H1 (cell line): Measurements from ENCODE around the gene ARHGEF28. TPM values are rescaled to one million over a fixed set of nuclear protein-coding genes. Genes with fewer than 3 reads are reported as not detected.

ENCODE experiments used
- CTCF ChIA-PET: fragments of 300-600 bp; sonication (Branson Sonifier 250); formaldehyde crosslinking; loops from one replicate; lab custom pipeline; 2021; ENCODE audit not compliant: partially characterized antibody; lab: Charles Lee
- POLR2A ChIA-PET: fragments of 300-600 bp; sonication (Branson Sonifier 250); formaldehyde crosslinking; loops from one replicate; lab custom pipeline; 2021; ENCODE audit warnings: inconsistent platforms; ENCODE audit not compliant: partially characterized antibody; lab: Charles Lee
- DNase-seq, 2 experiments: peaks; one replicate each; pipeline versions ENCODE4 v3.0.0 to v3.0.0-alpha.2; 2010 to 2022; ENCODE audit warnings: low spot score in 2 of 2, low read depth in 1 of 2, mixed read lengths in 1 of 2
- FAIRE-seq: peaks from 2 replicates; lab custom pipeline; 2011; peaks lifted over from hg19 to GRCh38; lab: Jason Lieb, UNC
- H2AFZ ChIP-seq: 2 replicates; pipeline ENCODE4 v1.8.1; 2012; ENCODE audit warnings: low read length, inconsistent platforms
- H2AK5ac ChIP-seq: 2 replicates; pipeline ENCODE4 v1.6.1; 2013; ENCODE audit warnings: low read depth, low read length
- H2BK120ac ChIP-seq: replicated peaks from 2 replicates; pipeline ENCODE3; 2013; ENCODE audit warnings: low read depth, low read length, inconsistent platforms
- H2BK12ac ChIP-seq: 2 replicates; pipeline ENCODE4 v1.6.1; 2013; ENCODE audit warnings: low read depth, low read length
- H2BK15ac ChIP-seq: 2 replicates; pipeline ENCODE4 v1.6.1; 2013; ENCODE audit warnings: low read length
- H2BK20ac ChIP-seq: 2 replicates; pipeline ENCODE4 v1.6.1; 2013; ENCODE audit warnings: low read length
- H2BK5ac ChIP-seq: 2 replicates; pipeline ENCODE4 v1.6.1; 2013; ENCODE audit warnings: low read depth, low read length
- H3K14ac ChIP-seq: 2 replicates; pipeline ENCODE4 v1.6.1; 2013; ENCODE audit warnings: inconsistent platforms; ENCODE audit not compliant: insufficient read length
- H3K18ac ChIP-seq: 2 replicates; pipeline ENCODE4 v1.6.1; 2013; ENCODE audit warnings: low read length; ENCODE audit errors: extremely low read depth
- H3K23ac ChIP-seq: 2 replicates; pipeline ENCODE4 v1.6.1; 2013; ENCODE audit warnings: inconsistent platforms; ENCODE audit not compliant: insufficient read length
- H3K23me2 ChIP-seq: 2 replicates; pipeline ENCODE4 v1.6.1; 2013; ENCODE audit warnings: low read depth, low read length
- H3K27ac ChIP-seq: 2 replicates; pipeline ENCODE4 v1.6.1; 2011; ENCODE audit warnings: low read depth, low read length, inconsistent platforms
- H3K27me3 ChIP-seq, 4 experiments: replicated peaks in 1 of 4; 1 replicate in 1 of 4; 2 replicates in 3 of 4; pipeline versions ENCODE4 v1.6.1 to v1.8.1; 2011 to 2013; ENCODE audit warnings: low read length in 3 of 4, mild to moderate bottlenecking in 3 of 4, inconsistent platforms in 2 of 4, mixed read lengths in 2 of 4, moderate library complexity in 1 of 4; ENCODE audit not compliant: control insufficient read depth in 3 of 4, insufficient read depth in 3 of 4; ENCODE audit errors: extremely low read depth in 1 of 4
- H3K36me3 ChIP-seq, 4 experiments: 2 replicates each; pipeline versions ENCODE4 v1.6.1 to v1.8.1; 2011 to 2013; ENCODE audit warnings: mild to moderate bottlenecking in 4 of 4, low read length in 3 of 4, moderate library complexity in 2 of 4, control low read depth in 1 of 4, inconsistent platforms in 1 of 4; ENCODE audit not compliant: insufficient read depth in 4 of 4, control insufficient read depth in 2 of 4
- H3K4ac ChIP-seq: replicated peaks from 2 replicates; pipeline ENCODE3; 2013; ENCODE audit warnings: low read length, low read depth, mixed read lengths, inconsistent platforms; ENCODE audit not compliant: insufficient read length
- H3K4me1 ChIP-seq, 4 experiments: replicated peaks in 1 of 4; 1 replicate in 1 of 4; 2 replicates in 3 of 4; pipeline versions ENCODE4 v1.6.1 to v1.8.1; 2011 to 2013; ENCODE audit warnings: low read length in 3 of 4, inconsistent platforms in 2 of 4, mixed read lengths in 1 of 4; ENCODE audit not compliant: insufficient read depth in 4 of 4, control insufficient read depth in 3 of 4
- H3K4me2 ChIP-seq, 2 experiments: 2 replicates each; pipeline versions ENCODE4 v1.6.1 to v1.8.1; 2011 to 2013; ENCODE audit warnings: low read depth in 2 of 2, low read length in 2 of 2, control low read depth in 1 of 2, inconsistent platforms in 1 of 2, mild to moderate bottlenecking in 1 of 2; ENCODE audit not compliant: insufficient read depth in 1 of 2
- H3K4me3 ChIP-seq, 4 experiments: fragments of 200-600, 300-600 bp in 1 of 4; sonication (generic), shearing (Covaris generic), sonication (Bioruptor Twin) in 1 of 4; 2 replicates each; pipeline versions ENCODE4 v1.5.1 to v1.8.1; 2011 to 2016; ENCODE audit warnings: low read length in 4 of 4, low read depth in 3 of 4, control low read depth in 2 of 4, inconsistent platforms in 2 of 4, mild to moderate bottlenecking in 2 of 4, mixed read lengths in 1 of 4, moderate library complexity in 1 of 4; ENCODE audit not compliant: insufficient read depth in 2 of 4; ENCODE audit errors: extremely low read depth in 1 of 4
- H3K56ac ChIP-seq: replicated peaks from 2 replicates; pipeline ENCODE3; 2013; ENCODE audit warnings: low read depth, mild to moderate bottlenecking, mixed read lengths, low read length, inconsistent platforms; ENCODE audit not compliant: insufficient read length
- H3K79me1 ChIP-seq: 2 replicates; pipeline ENCODE4 v1.6.1; 2013; ENCODE audit warnings: low read depth, low read length, control low read depth
- H3K79me2 ChIP-seq, 2 experiments: 2 replicates each; pipeline versions ENCODE4 v1.6.1 to v1.8.1; 2012 to 2013; ENCODE audit warnings: low read length in 2 of 2, mild to moderate bottlenecking in 2 of 2, inconsistent platforms in 1 of 2; ENCODE audit not compliant: insufficient read depth in 2 of 2, control insufficient read depth in 1 of 2
- H3K9ac ChIP-seq, 4 experiments: replicated peaks in 1 of 4; 1 replicate in 1 of 4; 2 replicates in 3 of 4; pipeline versions ENCODE4 v1.6.1 to v1.8.1; 2011 to 2013; ENCODE audit warnings: low read depth in 3 of 4, low read length in 3 of 4, control low read depth in 2 of 4, mild to moderate bottlenecking in 2 of 4, moderate library complexity in 2 of 4, inconsistent platforms in 1 of 4; ENCODE audit errors: extremely low read depth in 1 of 4
- H3K9me3 ChIP-seq, 2 experiments: 2 replicates each; pipeline versions ENCODE4 v1.6.1 to v1.8.1; 2012 to 2013; ENCODE audit warnings: mild to moderate bottlenecking in 2 of 2, moderate library complexity in 2 of 2, control low read depth in 1 of 2, inconsistent platforms in 1 of 2, low read depth in 1 of 2, low read length in 1 of 2, mixed read lengths in 1 of 2; ENCODE audit not compliant: insufficient read depth in 2 of 2
- H4K20me1 ChIP-seq, 2 experiments: replicated peaks in 1 of 2; 2 replicates each; pipeline versions ENCODE3 to v1.8.1; 2011 to 2013; ENCODE audit warnings: inconsistent platforms in 2 of 2, low read length in 2 of 2, mild to moderate bottlenecking in 1 of 2; ENCODE audit not compliant: insufficient read depth in 2 of 2, control insufficient read depth in 1 of 2
- H4K5ac ChIP-seq: 2 replicates; pipeline ENCODE4 v1.6.1; 2013; ENCODE audit warnings: low read length, low read depth, mixed read lengths, inconsistent platforms; ENCODE audit not compliant: insufficient read length
- H4K8ac ChIP-seq: 2 replicates; pipeline ENCODE4 v1.8.0; 2013; ENCODE audit warnings: mild to moderate bottlenecking, moderate library complexity, low read length, inconsistent platforms; ENCODE audit not compliant: insufficient read depth; ENCODE audit errors: extremely low read depth
- H4K91ac ChIP-seq: replicated peaks from 2 replicates; pipeline ENCODE3; 2013; ENCODE audit warnings: low read length, mixed read lengths, inconsistent platforms; ENCODE audit not compliant: insufficient read length
- CTBP2 ChIP-seq: IDR thresholded peaks from 2 replicates; pipeline ENCODE4 v1.7.0; 2011; ENCODE audit warnings: borderline replicate concordance, mild to moderate bottlenecking, moderate library complexity, mixed read lengths, low read length; ENCODE audit not compliant: insufficient read depth, insufficient read length
- GTF2F1 ChIP-seq: IDR thresholded peaks from 2 replicates; pipeline ENCODE4 v1.6.1; 2012; ENCODE audit warnings: low read depth, low read length, improper control_type of control experiment, borderline replicate concordance
- HDAC2 ChIP-seq, 2 experiments: fragments of 300-600 bp in 1 of 2; sonication (generic) in 1 of 2; IDR thresholded peaks; 2 replicates each; pipeline ENCODE4 v1.6.1; 2011 to 2012; ENCODE audit warnings: low read depth in 2 of 2, low read length in 2 of 2, mild to moderate bottlenecking in 2 of 2, moderate library complexity in 2 of 2, borderline replicate concordance in 1 of 2, inconsistent platforms in 1 of 2
- JUN ChIP-seq: IDR thresholded peaks from 2 replicates; pipeline ENCODE4 v1.6.1; 2011; ENCODE audit warnings: low read depth, mild to moderate bottlenecking, improper control_type of control experiment, low read length
- KDM5A ChIP-seq: fragments of 200-600 bp; IDR thresholded peaks from 2 replicates; pipeline ENCODE4 v1.7.1; 2012; ENCODE audit warnings: mild to moderate bottlenecking, low read length, inconsistent platforms, mixed read lengths
- RFX5 ChIP-seq: IDR thresholded peaks from 2 replicates; pipeline ENCODE4 v1.6.1; 2011; ENCODE audit warnings: low read depth, low read length, improper control_type of control experiment, borderline replicate concordance
- SP2 ChIP-seq: IDR thresholded peaks from 2 replicates; pipeline ENCODE4 v1.6.1; 2012; ENCODE audit warnings: mild to moderate bottlenecking, low read length, inconsistent platforms
- TBP ChIP-seq: IDR thresholded peaks from 2 replicates; pipeline ENCODE4 v1.6.1; 2011; ENCODE audit warnings: low read depth, low read length, improper control_type of control experiment
- WGBS, 2 experiments: shearing (Covaris generic) in 1 of 2; methylation state at CpG; one replicate each; pipeline versions ENCODE4 v1.1.6 to v1.1.7; 2013 to 2015; ENCODE audit warnings: low lambda C conversion rate in 2 of 2, mixed read lengths in 2 of 2, inconsistent platforms in 1 of 2, low coverage in 1 of 2, missing lambda C conversion rate in 1 of 2; ENCODE audit not compliant: insufficient replicate concordance in 2 of 2, insufficient coverage in 1 of 2, insufficient read length in 1 of 2; ENCODE audit errors: extremely low coverage in 1 of 2, missing lambda C conversion rate in 1 of 2; 5-methylcytosine and 5-hydroxymethylcytosine counted together
- polyA plus RNA-seq, 7 experiments: library from polyadenylated mRNA; depleted of rRNA in 3 of 7; stranded (reverse) in 5 of 7; unstranded in 2 of 7; fragments of >200 nt in 5 of 7; fragments of 200-250 nt in 2 of 7; gene quantifications; 1 replicate in 5 of 7; 2 replicates in 1 of 7; 4 replicates in 1 of 7; pipeline versions ENCODE4 v1.2.1 to v1.2.3, GENCODE V29; 2011 to 2013; ENCODE audit warnings: missing spikeins in 2 of 7, mixed read lengths in 2 of 7
- total RNA-seq: library from RNA; stranded (reverse); fragmentation: NEBNext Ultra II Directional; extraction: Animal tissue kit (Norgen Biotek cat#: 25700); gene quantifications from 2 replicates; pipeline ENCODE4 v1.2.1, GENCODE V29; 2021
- TF ChIP-seq, protein P1 (sequence below), 3 experiments: IDR thresholded peaks; 1 replicate in 2 of 3; 2 replicates in 1 of 3; pipeline versions ENCODE4 v1.5.1 to v1.6.1; 2011; ENCODE audit warnings: low read length in 3 of 3, mild to moderate bottlenecking in 3 of 3, inconsistent platforms in 2 of 3, low read depth in 1 of 3, moderate library complexity in 1 of 3; ENCODE audit not compliant: insufficient read depth in 1 of 3; ENCODE audit errors: control extremely low read depth in 1 of 3

The ARHGEF28 gene
- total and polyA plus RNA-seq, 2 of the 8 experiments (the other 6 are each of a cell fraction or from before 2014, with no cell fraction given), result 0.33 to 1.0 TPM

DNA sequence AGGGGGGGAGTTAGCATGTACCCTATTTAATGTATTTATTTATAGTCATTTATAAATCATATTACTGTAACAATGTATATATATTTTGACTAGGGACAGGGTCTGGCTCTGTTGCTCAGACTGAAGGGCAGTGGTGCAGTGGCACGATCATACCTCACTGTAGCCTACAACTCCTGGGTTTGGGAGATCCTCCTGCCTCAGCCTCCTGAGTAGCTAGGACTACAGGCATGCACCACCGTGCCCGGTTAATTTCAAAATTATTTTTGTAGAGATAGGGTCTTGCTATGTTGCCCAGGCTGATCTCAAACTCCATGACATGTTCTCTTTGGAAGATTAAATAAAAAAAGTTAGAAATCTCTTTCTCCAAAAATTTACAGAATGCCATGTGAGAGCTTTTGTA, 52.8 kb downstream of the ARHGEF28 start:
- Histone ChIP-seq H3K4me1 (no peaks in the 10 kb centered on the region), H4K5ac (no peak overlapping the region), H3K18ac (no peak overlapping the region), H3K36me3 (no peaks in the 10 kb centered on the region), H2AFZ (no peak overlapping the region), H2BK12ac (no peak overlapping the region), H2AK5ac (no peak overlapping the region), H3K79me1 (no peaks in the 10 kb centered on the region), H4K8ac (no peak overlapping the region), H3K23ac (no peak overlapping the region), H3K27ac (no peak overlapping the region), H2BK20ac (no peak overlapping the region), H3K79me2 (no peaks in the 10 kb centered on the region), H3K9ac (no peak overlapping the region), H3K14ac (no peak overlapping the region), H3K56ac (no peak overlapping the region), H2BK120ac (no peak overlapping the region), H3K23me2 (no peaks in the 10 kb centered on the region), H2BK15ac (no peak overlapping the region), H3K27me3 (no peaks in the 10 kb centered on the region), H4K20me1 (no peaks in the 10 kb centered on the region), H3K4ac (no peak overlapping the region), H3K9me3 (no peaks in the 10 kb centered on the region), H3K4me3 (no peak overlapping the region), H4K91ac (no peak overlapping the region), H3K4me2 (no peak overlapping the region), H2BK5ac (no peak overlapping the region)
- ChIA-PET CTCF (interaction anchor here (0.7 to 1.1 kb wide), 3 partner anchors 83 to 194 kb away, joined by 3 read pairs; no protein-coding TSS in a partner anchor), POLR2A (no interaction called here)
- TF ChIP-seq SP2 (no peak), TBP (no peak), KDM5A (no peak), RFX5 (no peak), CTBP2 (no peak), HDAC2 (IDR thresholded peaks at IDR 0.05; ENCODE audit: borderline replicate concordance in 1 of 2, low read depth in 2 of 2, low read length in 2 of 2) (no peak), JUN (no peak), GTF2F1 (no peak)
- TF ChIP-seq, protein P1, sequence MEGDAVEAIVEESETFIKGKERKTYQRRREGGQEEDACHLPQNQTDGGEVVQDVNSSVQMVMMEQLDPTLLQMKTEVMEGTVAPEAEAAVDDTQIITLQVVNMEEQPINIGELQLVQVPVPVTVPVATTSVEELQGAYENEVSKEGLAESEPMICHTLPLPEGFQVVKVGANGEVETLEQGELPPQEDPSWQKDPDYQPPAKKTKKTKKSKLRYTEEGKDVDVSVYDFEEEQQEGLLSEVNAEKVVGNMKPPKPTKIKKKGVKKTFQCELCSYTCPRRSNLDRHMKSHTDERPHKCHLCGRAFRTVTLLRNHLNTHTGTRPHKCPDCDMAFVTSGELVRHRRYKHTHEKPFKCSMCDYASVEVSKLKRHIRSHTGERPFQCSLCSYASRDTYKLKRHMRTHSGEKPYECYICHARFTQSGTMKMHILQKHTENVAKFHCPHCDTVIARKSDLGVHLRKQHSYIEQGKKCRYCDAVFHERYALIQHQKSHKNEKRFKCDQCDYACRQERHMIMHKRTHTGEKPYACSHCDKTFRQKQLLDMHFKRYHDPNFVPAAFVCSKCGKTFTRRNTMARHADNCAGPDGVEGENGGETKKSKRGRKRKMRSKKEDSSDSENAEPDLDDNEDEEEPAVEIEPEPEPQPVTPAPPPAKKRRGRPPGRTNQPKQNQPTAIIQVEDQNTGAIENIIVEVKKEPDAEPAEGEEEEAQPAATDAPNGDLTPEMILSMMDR (IDR thresholded peaks at IDR 0.05; ENCODE audit: control extremely low read depth in 1 of 3, insufficient read depth in 1 of 3, low read depth in 1 of 3, low read length in 3 of 3), result no peak
- FAIRE-seq, result no peak
- WGBS, 2 experiments, result 94% methylated on average over 3 of the region's 3 CpGs; no CpG with 5 or more reads in 1 of the 2 experiments
- no peak for DNase-seq
